DND-41 (cell line): ENCODE data around the gene MFNG.

ENCODE experiments used
- CTCF ChIP-seq: IDR thresholded peaks from 2 replicates; pipeline ENCODE4 v1.5.1; 2012; ENCODE audit warnings: borderline replicate concordance, low read length, moderate library complexity, mild to moderate bottlenecking; ENCODE audit not compliant: poor library complexity, severe bottlenecking; ENCODE audit errors: extremely low read depth
- EZH2 ChIP-seq: IDR thresholded peaks from 3 replicates; pipeline ENCODE4 v1.6.1; 2012; ENCODE audit warnings: borderline replicate concordance, low read depth, mild to moderate bottlenecking, moderate library complexity, low read length, inconsistent platforms; ENCODE audit not compliant: severe bottlenecking

GRCh38 chr22:37499027-37499707 is 13.0 kb upstream of the MFNG start:
- TF ChIP-seq CTCF, result no peak
- TF ChIP-seq EZH2, result no peak
